ENCODE measurements around the gene PPP4R2.

The PPP4R2 gene

DNA sequence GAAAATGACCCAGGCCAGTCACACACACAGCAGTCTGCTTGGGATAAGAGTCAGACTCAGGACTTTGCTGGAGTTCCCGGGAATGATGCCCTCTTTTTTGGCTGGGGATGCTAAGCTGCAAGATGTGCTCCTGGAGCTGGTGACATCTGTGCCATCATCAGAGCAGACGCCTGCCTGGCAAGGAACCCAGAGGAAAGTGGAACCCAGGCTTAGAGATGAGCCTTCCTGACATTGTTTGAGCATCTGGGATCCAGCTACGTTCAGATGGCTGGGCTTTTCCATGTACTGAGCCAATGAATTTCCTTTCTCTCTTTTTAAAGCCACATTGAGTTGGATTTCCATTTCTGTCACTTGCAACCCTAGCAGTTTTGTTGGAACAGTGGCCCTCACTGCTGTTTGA is 118.1 kb downstream of the PPP4R2 start:
- H3K4me3 ChIP-seq (ENCODE audit: low read depth, low read length) = no peak overlapping the region
- TF ChIP-seq, protein P1, sequence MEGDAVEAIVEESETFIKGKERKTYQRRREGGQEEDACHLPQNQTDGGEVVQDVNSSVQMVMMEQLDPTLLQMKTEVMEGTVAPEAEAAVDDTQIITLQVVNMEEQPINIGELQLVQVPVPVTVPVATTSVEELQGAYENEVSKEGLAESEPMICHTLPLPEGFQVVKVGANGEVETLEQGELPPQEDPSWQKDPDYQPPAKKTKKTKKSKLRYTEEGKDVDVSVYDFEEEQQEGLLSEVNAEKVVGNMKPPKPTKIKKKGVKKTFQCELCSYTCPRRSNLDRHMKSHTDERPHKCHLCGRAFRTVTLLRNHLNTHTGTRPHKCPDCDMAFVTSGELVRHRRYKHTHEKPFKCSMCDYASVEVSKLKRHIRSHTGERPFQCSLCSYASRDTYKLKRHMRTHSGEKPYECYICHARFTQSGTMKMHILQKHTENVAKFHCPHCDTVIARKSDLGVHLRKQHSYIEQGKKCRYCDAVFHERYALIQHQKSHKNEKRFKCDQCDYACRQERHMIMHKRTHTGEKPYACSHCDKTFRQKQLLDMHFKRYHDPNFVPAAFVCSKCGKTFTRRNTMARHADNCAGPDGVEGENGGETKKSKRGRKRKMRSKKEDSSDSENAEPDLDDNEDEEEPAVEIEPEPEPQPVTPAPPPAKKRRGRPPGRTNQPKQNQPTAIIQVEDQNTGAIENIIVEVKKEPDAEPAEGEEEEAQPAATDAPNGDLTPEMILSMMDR (IDR thresholded peaks at IDR 0.05; ENCODE audit: control insufficient read depth, extremely low read depth, insufficient read depth) = no peak
- no peak for DNase-seq (ENCODE audit: low read depth)

DNA sequence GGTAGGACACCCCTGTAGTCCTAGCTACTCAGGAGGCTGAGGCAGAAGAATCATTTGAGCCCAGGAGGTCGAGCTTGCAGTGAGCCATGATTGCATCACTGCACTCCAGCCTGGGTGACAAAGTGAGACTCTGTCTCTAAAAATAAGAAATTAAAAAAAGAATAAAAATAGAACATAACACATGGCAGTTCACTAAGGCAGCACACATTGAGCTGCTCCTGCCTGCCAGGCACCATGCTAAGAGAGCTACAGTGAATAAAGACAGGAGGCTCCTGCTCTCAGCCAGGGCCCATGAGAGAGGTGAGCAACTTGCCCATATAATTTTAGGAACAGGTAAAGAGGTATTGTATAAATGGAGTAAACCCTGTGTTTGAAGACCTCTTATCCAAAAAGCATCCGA is 119.2 kb downstream of the PPP4R2 start:
- no peak overlapping the region for H3K4me3 ChIP-seq (ENCODE audit: low read depth, low read length)
- TF ChIP-seq, protein P1 (IDR thresholded peaks at IDR 0.05; ENCODE audit: control insufficient read depth, extremely low read depth, insufficient read depth) = no peak

More for the DNA sequence above, 119.2 kb downstream of the PPP4R2 start:
- no peak for DNase-seq (ENCODE audit: low read depth)
